Measurements from ENCODE around the gene PCSK5. TPM values are rescaled to one million over a fixed set of nuclear protein-coding genes. Genes with fewer than 3 reads are reported as not detected.

PCSK5 gene
- polyA plus RNA-seq, 1 donor from 2014 or later: 1.7 TPM

DNA sequence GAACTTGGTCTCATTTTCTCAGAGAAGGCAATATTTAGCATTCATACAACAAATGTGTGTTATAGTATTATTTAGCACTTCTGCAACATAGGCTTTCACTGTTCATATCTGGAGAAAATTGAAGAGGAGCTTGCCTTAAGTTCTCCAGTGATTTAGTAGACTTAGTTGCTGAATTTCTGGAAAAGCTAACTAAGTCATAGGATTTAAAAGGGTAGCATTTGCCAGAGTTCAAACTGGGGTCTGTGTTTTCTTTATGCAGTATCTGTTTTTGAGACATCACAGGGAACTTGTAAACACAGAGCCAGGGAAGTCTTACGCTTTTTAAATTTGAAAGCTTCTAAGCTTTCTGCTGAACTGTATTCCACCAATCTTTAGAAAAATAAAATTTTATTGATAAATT lies 8.7 kb upstream of the PCSK5 start:
- Histone ChIP-seq H2AFZ (ENCODE audit: low read depth, low read length) (no peak overlapping the region), H3K27ac (ENCODE audit: low read length) (no peak overlapping the region), H3K9ac (ENCODE audit: low read length) (no peak overlapping the region), H3K9me2 (ENCODE audit: insufficient read depth, low read length) (no peaks in the 10 kb centered on the region), H3K27me3 (ENCODE audit: insufficient read depth, low read depth, low read length) (no peaks in the 10 kb centered on the region), H3F3A (ENCODE audit: insufficient read depth, low read length, poor library complexity, severe bottlenecking) (no peaks in the 10 kb centered on the region), H3K4me2 (ENCODE audit: low read length) (no peak overlapping the region), H3K9me3 (ENCODE audit: low read length) (no peaks in the 10 kb centered on the region), H4K20me1 (ENCODE audit: insufficient read depth) (no peaks in the 10 kb centered on the region), H3K36me3 (ENCODE audit: insufficient read depth, low read length) (no peaks in the 10 kb centered on the region), H3K4me3 (ENCODE audit: low read length) (no peak overlapping the region), H3K79me2 (replicated peaks; ENCODE audit: insufficient read depth, low read length) (no peaks in the 10 kb centered on the region)
- TF ChIP-seq EZH2 (IDR thresholded peaks at IDR 0.05; ENCODE audit: borderline replicate concordance, insufficient read depth, low read length, poor library complexity, severe bottlenecking) (no peak), RAD21 (conservative IDR thresholded peaks at IDR 0.05) (no peak), TAF1 (IDR thresholded peaks at IDR 0.05; ENCODE audit: low read depth) (no peak), MXI1 (conservative IDR thresholded peaks at IDR 0.05; ENCODE audit: poor library complexity, severe bottlenecking) (no peak), POLR2AphosphoS5 (IDR thresholded peaks at IDR 0.05) (no peak), EP300 (conservative IDR thresholded peaks at IDR 0.05; ENCODE audit: poor library complexity, severe bottlenecking) (no peak), SMC3 (conservative IDR thresholded peaks at IDR 0.05; ENCODE audit: poor library complexity) (no peak)
- TF ChIP-seq, protein P1, sequence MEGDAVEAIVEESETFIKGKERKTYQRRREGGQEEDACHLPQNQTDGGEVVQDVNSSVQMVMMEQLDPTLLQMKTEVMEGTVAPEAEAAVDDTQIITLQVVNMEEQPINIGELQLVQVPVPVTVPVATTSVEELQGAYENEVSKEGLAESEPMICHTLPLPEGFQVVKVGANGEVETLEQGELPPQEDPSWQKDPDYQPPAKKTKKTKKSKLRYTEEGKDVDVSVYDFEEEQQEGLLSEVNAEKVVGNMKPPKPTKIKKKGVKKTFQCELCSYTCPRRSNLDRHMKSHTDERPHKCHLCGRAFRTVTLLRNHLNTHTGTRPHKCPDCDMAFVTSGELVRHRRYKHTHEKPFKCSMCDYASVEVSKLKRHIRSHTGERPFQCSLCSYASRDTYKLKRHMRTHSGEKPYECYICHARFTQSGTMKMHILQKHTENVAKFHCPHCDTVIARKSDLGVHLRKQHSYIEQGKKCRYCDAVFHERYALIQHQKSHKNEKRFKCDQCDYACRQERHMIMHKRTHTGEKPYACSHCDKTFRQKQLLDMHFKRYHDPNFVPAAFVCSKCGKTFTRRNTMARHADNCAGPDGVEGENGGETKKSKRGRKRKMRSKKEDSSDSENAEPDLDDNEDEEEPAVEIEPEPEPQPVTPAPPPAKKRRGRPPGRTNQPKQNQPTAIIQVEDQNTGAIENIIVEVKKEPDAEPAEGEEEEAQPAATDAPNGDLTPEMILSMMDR (IDR thresholded peaks at IDR 0.05; ENCODE audit: poor library complexity, severe bottlenecking): no peak
- TF ChIP-seq, protein P2, sequence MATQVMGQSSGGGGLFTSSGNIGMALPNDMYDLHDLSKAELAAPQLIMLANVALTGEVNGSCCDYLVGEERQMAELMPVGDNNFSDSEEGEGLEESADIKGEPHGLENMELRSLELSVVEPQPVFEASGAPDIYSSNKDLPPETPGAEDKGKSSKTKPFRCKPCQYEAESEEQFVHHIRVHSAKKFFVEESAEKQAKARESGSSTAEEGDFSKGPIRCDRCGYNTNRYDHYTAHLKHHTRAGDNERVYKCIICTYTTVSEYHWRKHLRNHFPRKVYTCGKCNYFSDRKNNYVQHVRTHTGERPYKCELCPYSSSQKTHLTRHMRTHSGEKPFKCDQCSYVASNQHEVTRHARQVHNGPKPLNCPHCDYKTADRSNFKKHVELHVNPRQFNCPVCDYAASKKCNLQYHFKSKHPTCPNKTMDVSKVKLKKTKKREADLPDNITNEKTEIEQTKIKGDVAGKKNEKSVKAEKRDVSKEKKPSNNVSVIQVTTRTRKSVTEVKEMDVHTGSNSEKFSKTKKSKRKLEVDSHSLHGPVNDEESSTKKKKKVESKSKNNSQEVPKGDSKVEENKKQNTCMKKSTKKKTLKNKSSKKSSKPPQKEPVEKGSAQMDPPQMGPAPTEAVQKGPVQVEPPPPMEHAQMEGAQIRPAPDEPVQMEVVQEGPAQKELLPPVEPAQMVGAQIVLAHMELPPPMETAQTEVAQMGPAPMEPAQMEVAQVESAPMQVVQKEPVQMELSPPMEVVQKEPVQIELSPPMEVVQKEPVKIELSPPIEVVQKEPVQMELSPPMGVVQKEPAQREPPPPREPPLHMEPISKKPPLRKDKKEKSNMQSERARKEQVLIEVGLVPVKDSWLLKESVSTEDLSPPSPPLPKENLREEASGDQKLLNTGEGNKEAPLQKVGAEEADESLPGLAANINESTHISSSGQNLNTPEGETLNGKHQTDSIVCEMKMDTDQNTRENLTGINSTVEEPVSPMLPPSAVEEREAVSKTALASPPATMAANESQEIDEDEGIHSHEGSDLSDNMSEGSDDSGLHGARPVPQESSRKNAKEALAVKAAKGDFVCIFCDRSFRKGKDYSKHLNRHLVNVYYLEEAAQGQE (IDR thresholded peaks at IDR 0.05; ENCODE audit: borderline replicate concordance): no peak

DNA sequence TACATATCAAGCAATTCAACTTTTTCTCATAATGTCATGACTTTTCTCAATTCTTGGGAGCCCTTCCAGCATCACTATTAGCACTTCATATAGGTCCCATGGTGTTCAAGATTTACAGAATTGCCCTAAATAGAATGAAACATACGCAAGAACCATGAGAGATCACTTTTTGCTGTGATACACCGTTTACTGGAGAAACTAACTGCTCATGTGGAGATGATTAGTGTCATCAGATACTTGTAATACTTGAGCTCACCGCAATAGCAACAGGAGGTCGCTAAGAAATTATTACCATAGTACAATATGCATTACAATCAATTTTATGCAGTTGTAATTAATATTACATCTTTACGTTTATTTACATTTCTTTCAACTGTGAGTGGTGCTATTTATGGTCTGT lies 4.8 kb upstream of the PCSK5 start:
- no peak overlapping the region for H2AFZ ChIP-seq (ENCODE audit: low read depth, low read length)
- H3K79me2 ChIP-seq (replicated peaks; ENCODE audit: insufficient read depth, low read length): no peaks in the 10 kb centered on the region
- H3K4me3 ChIP-seq (ENCODE audit: low read length): no peak overlapping the region

More for the DNA sequence above, 4.8 kb upstream of the PCSK5 start:
- Histone ChIP-seq H3K27ac (ENCODE audit: low read length) (no peak overlapping the region), H3K4me2 (ENCODE audit: low read length) (no peak overlapping the region), H3F3A (ENCODE audit: insufficient read depth, low read length, poor library complexity, severe bottlenecking) (no peaks in the 10 kb centered on the region), H4K20me1 (ENCODE audit: insufficient read depth) (no peaks in the 10 kb centered on the region), H3K36me3 (ENCODE audit: insufficient read depth, low read length) (no peaks in the 10 kb centered on the region), H3K9ac (ENCODE audit: low read length) (no peak overlapping the region), H3K27me3 (ENCODE audit: insufficient read depth, low read depth, low read length) (no peaks in the 10 kb centered on the region), H3K9me3 (ENCODE audit: low read length) (no peaks in the 10 kb centered on the region), H3K9me2 (ENCODE audit: insufficient read depth, low read length) (no peaks in the 10 kb centered on the region)
- TF ChIP-seq EP300 (conservative IDR thresholded peaks at IDR 0.05; ENCODE audit: poor library complexity, severe bottlenecking) (no peak), SMC3 (conservative IDR thresholded peaks at IDR 0.05; ENCODE audit: poor library complexity) (no peak), MXI1 (conservative IDR thresholded peaks at IDR 0.05; ENCODE audit: poor library complexity, severe bottlenecking) (no peak), TAF1 (IDR thresholded peaks at IDR 0.05; ENCODE audit: low read depth) (no peak), EZH2 (IDR thresholded peaks at IDR 0.05; ENCODE audit: borderline replicate concordance, insufficient read depth, low read length, poor library complexity, severe bottlenecking) (no peak), POLR2AphosphoS5 (IDR thresholded peaks at IDR 0.05) (no peak), RAD21 (conservative IDR thresholded peaks at IDR 0.05) (no peak)
- TF ChIP-seq, protein P1 (IDR thresholded peaks at IDR 0.05; ENCODE audit: poor library complexity, severe bottlenecking): no peak
- TF ChIP-seq, protein P2 (IDR thresholded peaks at IDR 0.05; ENCODE audit: borderline replicate concordance): no peak

Measured in neural cell (in vitro differentiated cells).